Parathyroid adenoma (tissue), 2 donors: Measurements from ENCODE around the gene SLC2A10.

ENCODE experiments used
- H2AFZ ChIP-seq: fragments of 300-600 bp; sonication (generic); one replicate; pipeline ENCODE4 v1.7.0; 2017; ENCODE audit warnings: antibody characterized with exemption, mild to moderate bottlenecking
- H3K27ac ChIP-seq: fragments of 300-600 bp; sonication (generic); one replicate; pipeline ENCODE4 v1.7.0; 2017
- H3K27me3 ChIP-seq: fragments of 300-600 bp; sonication (generic); one replicate; pipeline ENCODE4 v1.7.0; 2017; ENCODE audit warnings: low read length; ENCODE audit not compliant: control insufficient read depth, insufficient read depth
- H3K36me3 ChIP-seq: fragments of 300-600 bp; sonication (generic); one replicate; pipeline ENCODE4 v1.7.0; 2017; ENCODE audit warnings: low read length; ENCODE audit not compliant: control insufficient read depth, insufficient read depth
- H3K4me1 ChIP-seq: fragments of 300-600 bp; sonication (generic); one replicate; pipeline ENCODE4 v1.7.0; 2017; ENCODE audit warnings: control low read depth
- H3K4me2 ChIP-seq: fragments of 300-600 bp; sonication (generic); one replicate; pipeline ENCODE4 v1.7.0; 2017; ENCODE audit warnings: low read length
- H3K4me3 ChIP-seq: fragments of 300-600 bp; sonication (generic); one replicate; pipeline ENCODE4 v1.7.0; 2017; ENCODE audit warnings: low read depth, low read length
- H3K79me2 ChIP-seq: fragments of 300-600 bp; sonication (generic); one replicate; pipeline ENCODE4 v1.7.0; 2017; ENCODE audit warnings: control low read depth
- H3K9ac ChIP-seq: fragments of 300-600 bp; sonication (generic); one replicate; pipeline ENCODE4 v1.7.0; 2017; ENCODE audit warnings: mild to moderate bottlenecking
- H3K9me3 ChIP-seq: fragments of 300-600 bp; sonication (generic); one replicate; pipeline ENCODE4 v1.7.0; 2017; ENCODE audit warnings: low read length; ENCODE audit not compliant: control insufficient read depth
- TF ChIP-seq, protein P1 (sequence below): fragments of 300-600 bp; sonication (generic); IDR thresholded peaks from one replicate; pipeline ENCODE4 v1.7.0; 2017; ENCODE audit warnings: antibody characterized with exemption, mild to moderate bottlenecking
- donor health status: primary hyperparathyroidism.

The SLC2A10 gene

DNA sequence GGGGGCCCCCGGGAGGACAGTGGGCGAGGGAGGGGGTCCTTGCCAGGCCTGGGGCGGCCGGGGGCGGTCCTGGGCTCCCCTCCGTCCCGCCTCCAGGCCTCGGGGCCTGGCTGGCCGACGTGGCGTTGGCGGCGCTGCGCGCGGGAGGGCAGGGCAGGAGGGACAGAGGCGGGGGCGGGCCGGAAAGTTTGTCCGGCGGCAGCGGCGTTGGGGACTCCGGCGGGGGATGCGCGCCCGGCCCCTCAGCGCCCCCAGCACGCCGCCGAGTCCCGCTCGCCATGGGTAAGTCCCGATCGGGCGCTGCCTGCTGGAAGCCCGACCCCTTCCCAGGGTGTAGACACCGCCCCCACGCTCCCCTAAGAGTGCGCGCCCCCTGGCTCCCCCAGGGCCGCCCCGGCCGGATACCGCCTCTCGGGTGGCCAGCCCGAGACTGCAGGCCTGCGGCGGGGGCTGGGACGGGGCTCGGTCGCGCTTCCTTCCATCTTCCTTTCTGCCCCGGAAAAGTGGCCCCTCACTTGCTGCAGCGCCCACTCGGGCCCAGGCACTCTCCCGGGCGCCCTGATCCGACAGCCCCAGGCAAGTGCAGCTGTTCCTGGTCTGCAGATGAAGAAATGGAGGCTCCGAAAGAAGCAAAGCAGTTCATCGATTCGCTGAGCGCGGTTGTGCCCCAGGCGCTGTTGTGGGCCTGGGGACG lies at the start of gene SLC2A10:
Gene SLC2A10 (plus strand): TSS at position 191 of the 694 bp plus-strand sequence. CDS start 88 bp downstream, at position 279.
- H3K4me2 ChIP-seq = peak within 1 kb of the TSS; percentile 91

DNA sequence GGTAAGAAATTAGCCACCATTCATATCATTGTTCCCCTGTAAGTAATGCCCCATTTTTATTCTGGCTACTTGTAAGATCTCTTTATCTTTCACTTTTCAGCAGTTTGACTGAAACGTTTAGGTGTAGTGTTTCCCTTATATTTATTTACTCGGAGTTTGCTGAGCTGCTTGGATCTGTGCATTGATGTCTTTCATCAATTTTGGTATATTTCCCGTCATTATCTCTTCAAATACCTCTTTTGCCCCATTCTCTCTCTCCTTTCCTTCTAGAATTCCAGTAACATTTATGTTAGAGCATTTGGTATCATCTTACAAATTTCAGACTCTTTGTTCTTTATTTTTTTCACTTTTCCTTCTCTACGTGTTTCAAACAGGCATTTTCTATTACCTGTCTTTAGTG lies 49.0 kb upstream of the SLC2A10 start:
- H3K27me3 ChIP-seq = no peaks in the 10 kb centered on the region

More for the DNA sequence above, at the start of gene SLC2A10:
- Histone ChIP-seq H3K36me3 (no peaks in the 10 kb centered on the region), H3K27me3 (no peaks in the 10 kb centered on the region), H3K79me2 (no peaks in the 10 kb centered on the region), H3K9ac (peak within 1 kb of the TSS; percentile 69), H3K9me3 (no peaks in the 10 kb centered on the region), H3K4me3 (peak within 1 kb of the TSS; percentile 88), H2AFZ (peak within 1 kb of the TSS; percentile 96), H3K27ac (peak within 1 kb of the TSS; percentile 51), H3K4me1 (peaks cover 7% of the 10 kb centered on the region)
- TF ChIP-seq, protein P1, sequence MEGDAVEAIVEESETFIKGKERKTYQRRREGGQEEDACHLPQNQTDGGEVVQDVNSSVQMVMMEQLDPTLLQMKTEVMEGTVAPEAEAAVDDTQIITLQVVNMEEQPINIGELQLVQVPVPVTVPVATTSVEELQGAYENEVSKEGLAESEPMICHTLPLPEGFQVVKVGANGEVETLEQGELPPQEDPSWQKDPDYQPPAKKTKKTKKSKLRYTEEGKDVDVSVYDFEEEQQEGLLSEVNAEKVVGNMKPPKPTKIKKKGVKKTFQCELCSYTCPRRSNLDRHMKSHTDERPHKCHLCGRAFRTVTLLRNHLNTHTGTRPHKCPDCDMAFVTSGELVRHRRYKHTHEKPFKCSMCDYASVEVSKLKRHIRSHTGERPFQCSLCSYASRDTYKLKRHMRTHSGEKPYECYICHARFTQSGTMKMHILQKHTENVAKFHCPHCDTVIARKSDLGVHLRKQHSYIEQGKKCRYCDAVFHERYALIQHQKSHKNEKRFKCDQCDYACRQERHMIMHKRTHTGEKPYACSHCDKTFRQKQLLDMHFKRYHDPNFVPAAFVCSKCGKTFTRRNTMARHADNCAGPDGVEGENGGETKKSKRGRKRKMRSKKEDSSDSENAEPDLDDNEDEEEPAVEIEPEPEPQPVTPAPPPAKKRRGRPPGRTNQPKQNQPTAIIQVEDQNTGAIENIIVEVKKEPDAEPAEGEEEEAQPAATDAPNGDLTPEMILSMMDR = peak; percentile 16

DNA sequence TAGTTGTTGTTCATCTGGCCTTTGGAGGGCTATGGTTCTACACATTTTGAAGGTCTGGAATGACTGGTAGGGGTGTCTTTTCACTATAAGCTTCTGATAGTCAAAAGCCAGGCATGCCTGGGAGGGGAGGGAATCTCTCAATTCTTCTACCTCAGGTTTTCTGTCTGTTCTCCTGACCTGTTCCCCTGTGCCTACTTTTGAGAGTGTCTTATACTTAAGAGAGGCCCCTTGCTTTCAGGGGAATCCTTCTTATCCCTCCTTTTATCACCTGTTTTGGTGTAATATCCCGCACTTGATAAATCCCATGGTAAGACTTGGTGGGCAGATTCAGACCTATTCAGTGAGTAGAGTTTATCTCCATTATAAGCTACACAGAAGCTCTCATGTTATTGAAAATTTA lies 47.8 kb upstream of the SLC2A10 start:
- no peaks in the 10 kb centered on the region for H3K36me3 ChIP-seq
- H2AFZ ChIP-seq = no peak overlapping the region
- no peak overlapping the region for H3K4me3 ChIP-seq
- H3K27ac ChIP-seq = no peak overlapping the region
- H3K4me1 ChIP-seq = no peaks in the 10 kb centered on the region
- TF ChIP-seq, protein P1 = no peak
- H3K9ac ChIP-seq = no peak overlapping the region
- no peaks in the 10 kb centered on the region for H3K27me3 ChIP-seq
- H3K9me3 ChIP-seq = no peaks in the 10 kb centered on the region
- no peak overlapping the region for H3K4me2 ChIP-seq
- H3K79me2 ChIP-seq = no peaks in the 10 kb centered on the region

More for the DNA sequence above, 49.0 kb upstream of the SLC2A10 start:
- Histone ChIP-seq H3K9me3 (no peaks in the 10 kb centered on the region), H3K36me3 (no peaks in the 10 kb centered on the region), H3K4me2 (no peak overlapping the region), H3K79me2 (no peaks in the 10 kb centered on the region), H3K9ac (no peak overlapping the region), H3K4me3 (no peak overlapping the region), H3K4me1 (no peaks in the 10 kb centered on the region), H2AFZ (no peak overlapping the region), H3K27ac (no peak overlapping the region)
- TF ChIP-seq, protein P1 = no peak

DNA sequence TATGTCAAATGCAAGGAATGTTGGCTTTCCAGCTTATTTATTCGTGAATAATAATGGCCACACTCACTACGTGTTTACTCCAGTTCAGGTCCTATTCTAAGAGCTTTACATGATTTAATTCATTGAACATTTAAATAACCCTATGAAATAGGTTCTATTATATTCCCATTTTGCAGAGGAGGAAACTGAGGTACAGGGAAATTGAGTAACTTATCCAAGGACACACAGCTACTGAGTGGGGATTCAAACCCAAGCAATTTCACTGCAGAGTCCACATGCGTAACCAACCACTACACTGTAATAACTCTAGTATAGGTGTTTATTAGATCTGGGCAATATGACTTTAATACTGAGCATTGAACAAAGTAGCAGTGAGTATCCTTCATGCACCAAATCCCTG lies 45.9 kb upstream of the SLC2A10 start:
- TF ChIP-seq, protein P1 = no peak
- no peak overlapping the region for H3K4me3 ChIP-seq
- H3K36me3 ChIP-seq = no peaks in the 10 kb centered on the region
- no peak overlapping the region for H3K4me2 ChIP-seq
- no peak overlapping the region for H2AFZ ChIP-seq
- no peaks in the 10 kb centered on the region for H3K4me1 ChIP-seq
- H3K27ac ChIP-seq = no peak overlapping the region
- H3K9ac ChIP-seq = no peak overlapping the region
- no peaks in the 10 kb centered on the region for H3K27me3 ChIP-seq
- H3K9me3 ChIP-seq = no peaks in the 10 kb centered on the region
- no peaks in the 10 kb centered on the region for H3K79me2 ChIP-seq

DNA sequence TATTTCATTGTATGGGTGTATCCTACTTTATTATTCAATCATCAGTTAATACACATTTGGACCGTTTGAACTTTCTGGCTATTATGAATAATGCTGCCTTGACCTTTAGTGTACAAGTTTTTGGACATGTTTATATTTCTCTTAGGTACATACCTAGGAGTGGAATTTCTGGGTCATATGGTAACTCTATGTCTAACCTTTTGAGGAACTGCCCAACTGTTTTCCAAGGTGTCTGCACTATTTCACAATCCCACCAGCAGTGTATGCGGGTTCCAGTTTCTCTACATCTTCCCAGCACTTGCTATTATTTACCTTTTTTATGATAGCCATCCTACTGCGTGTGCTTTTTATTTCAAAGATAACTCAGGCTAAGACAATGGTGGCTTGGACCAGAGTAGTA lies 43.8 kb upstream of the SLC2A10 start:
- Histone ChIP-seq H3K4me3 (no peak overlapping the region), H3K9me3 (no peaks in the 10 kb centered on the region), H3K36me3 (no peaks in the 10 kb centered on the region), H3K27me3 (no peaks in the 10 kb centered on the region), H2AFZ (no peak overlapping the region), H3K4me2 (no peak overlapping the region), H3K27ac (no peak overlapping the region), H3K4me1 (no peaks in the 10 kb centered on the region), H3K79me2 (no peaks in the 10 kb centered on the region), H3K9ac (no peak overlapping the region)
- TF ChIP-seq, protein P1 = no peak
